RWPE2 (cell line): ENCODE data around the gene MT1HL1.

Source experiments
- ATAC-seq: fragments of 200-7000 bp; cut with Tn5 transposase; 3 replicates; pipeline ENCODE4 v1.9.1; 2021; ENCODE audit warnings: low read depth
- DNase-seq: peaks from one replicate; pipeline ENCODE4 v3.0.0-alpha.2; 2020; ENCODE audit warnings: low spot score
- H3K27ac ChIP-seq: fragments of 450-650 bp; 2 replicates; pipeline ENCODE4 v1.5.1; 2017; ENCODE audit warnings: mild to moderate bottlenecking; ENCODE audit not compliant: poor library complexity, severe bottlenecking
- H3K27me3 ChIP-seq: fragments of 250-450 bp; sonication (Bioruptor Pico); 2 replicates; pipeline ENCODE4 v1.5.1; 2021; ENCODE audit warnings: mild to moderate bottlenecking, moderate library complexity; ENCODE audit not compliant: insufficient read depth, poor library complexity, severe bottlenecking
- H3K36me3 ChIP-seq: fragments of 250-450 bp; sonication (Bioruptor Pico); 2 replicates; pipeline ENCODE4 v1.5.1; 2020; ENCODE audit warnings: low read depth, mild to moderate bottlenecking, moderate library complexity
- H3K4me1 ChIP-seq: fragments of 250-450 bp; sonication (Bioruptor Pico); 2 replicates; pipeline ENCODE4 v1.5.1; 2021; ENCODE audit warnings: mild to moderate bottlenecking, moderate library complexity; ENCODE audit not compliant: insufficient read depth, poor library complexity, severe bottlenecking
- H3K4me3 ChIP-seq: fragments of 250-450 bp; sonication (Bioruptor Pico); 2 replicates; pipeline ENCODE4 v1.5.1; 2021; ENCODE audit warnings: mild to moderate bottlenecking, moderate library complexity; ENCODE audit not compliant: severe bottlenecking
- H3K9me3 ChIP-seq: fragments of 250-450 bp; sonication (Bioruptor Pico); 2 replicates; pipeline ENCODE4 v1.5.1; 2021; ENCODE audit warnings: mild to moderate bottlenecking, moderate library complexity; ENCODE audit not compliant: severe bottlenecking
- CTCF ChIP-seq: fragments of 450-650 bp; IDR thresholded peaks from one replicate; pipeline ENCODE4 v1.5.1; 2017; ENCODE audit warnings: mild to moderate bottlenecking, moderate library complexity; ENCODE audit not compliant: poor library complexity, severe bottlenecking

MT1HL1 gene

GRCh38 chr1:236994450-236994849 is 9.8 kb downstream of the MT1HL1 start:
- no peaks in the 10 kb centered on the region for H3K4me1 ChIP-seq
- H3K27ac ChIP-seq: no peak overlapping the region
- DNase-seq: no peak
- H3K4me3 ChIP-seq: no peak overlapping the region
- H3K36me3 ChIP-seq: no peaks in the 10 kb centered on the region
- no peaks in the 10 kb centered on the region for H3K9me3 ChIP-seq
- no peak for TF ChIP-seq CTCF
- no peak for ATAC-seq
- no peaks in the 10 kb centered on the region for H3K27me3 ChIP-seq

GRCh38 chr1:236992449-236992848 is 11.8 kb downstream of the MT1HL1 start:
- H3K4me1 ChIP-seq: no peaks in the 10 kb centered on the region
- H3K27me3 ChIP-seq: no peaks in the 10 kb centered on the region
- H3K27ac ChIP-seq: no peak overlapping the region
- no peak overlapping the region for H3K4me3 ChIP-seq
- DNase-seq (no peak), ATAC-seq (no peak)
- H3K9me3 ChIP-seq: no peaks in the 10 kb centered on the region
- no peak for TF ChIP-seq CTCF
- no peaks in the 10 kb centered on the region for H3K36me3 ChIP-seq

- Histone ChIP-seq H3K4me1 (no peaks in the 10 kb centered on the region), H3K27ac (no peak overlapping the region), H3K4me3 (no peak overlapping the region), H3K36me3 (no peaks in the 10 kb centered on the region), H3K27me3 (no peaks in the 10 kb centered on the region), H3K9me3 (no peaks in the 10 kb centered on the region)
- ATAC-seq (no peak), DNase-seq (no peak)
- no peak for TF ChIP-seq CTCF
These were observed 14.2 kb downstream of the MT1HL1 start for GRCh38 chr1:236990052-236990445.

- H3K36me3 ChIP-seq: no peaks in the 10 kb centered on the region
- no peak for TF ChIP-seq CTCF
- H3K4me1 ChIP-seq: no peaks in the 10 kb centered on the region
- ATAC-seq: no peak
- H3K27me3 ChIP-seq: no peaks in the 10 kb centered on the region
- H3K9me3 ChIP-seq: no peaks in the 10 kb centered on the region
- H3K27ac ChIP-seq: no peak overlapping the region
- DNase-seq: no peak
- no peak overlapping the region for H3K4me3 ChIP-seq
These were observed 14.8 kb downstream of the MT1HL1 start for GRCh38 chr1:236989290-236990051.

GRCh38 chr1:236983818-236984217 is 20.4 kb downstream of the MT1HL1 start:
- Histone ChIP-seq H3K4me1 (no peaks in the 10 kb centered on the region), H3K27me3 (no peaks in the 10 kb centered on the region), H3K4me3 (no peak overlapping the region), H3K27ac (no peak overlapping the region), H3K36me3 (no peaks in the 10 kb centered on the region), H3K9me3 (no peaks in the 10 kb centered on the region)
- DNase-seq (no peak), ATAC-seq (no peak)
- TF ChIP-seq CTCF: no peak
